Measurements from ENCODE around the gene SYNGAP1. TPM values are rescaled to one million over a fixed set of nuclear protein-coding genes. Genes with fewer than 3 reads are reported as not detected.

SYNGAP1 gene
- total RNA-seq, 1 experiment from 2014 or later: 18.3 TPM

DNA sequence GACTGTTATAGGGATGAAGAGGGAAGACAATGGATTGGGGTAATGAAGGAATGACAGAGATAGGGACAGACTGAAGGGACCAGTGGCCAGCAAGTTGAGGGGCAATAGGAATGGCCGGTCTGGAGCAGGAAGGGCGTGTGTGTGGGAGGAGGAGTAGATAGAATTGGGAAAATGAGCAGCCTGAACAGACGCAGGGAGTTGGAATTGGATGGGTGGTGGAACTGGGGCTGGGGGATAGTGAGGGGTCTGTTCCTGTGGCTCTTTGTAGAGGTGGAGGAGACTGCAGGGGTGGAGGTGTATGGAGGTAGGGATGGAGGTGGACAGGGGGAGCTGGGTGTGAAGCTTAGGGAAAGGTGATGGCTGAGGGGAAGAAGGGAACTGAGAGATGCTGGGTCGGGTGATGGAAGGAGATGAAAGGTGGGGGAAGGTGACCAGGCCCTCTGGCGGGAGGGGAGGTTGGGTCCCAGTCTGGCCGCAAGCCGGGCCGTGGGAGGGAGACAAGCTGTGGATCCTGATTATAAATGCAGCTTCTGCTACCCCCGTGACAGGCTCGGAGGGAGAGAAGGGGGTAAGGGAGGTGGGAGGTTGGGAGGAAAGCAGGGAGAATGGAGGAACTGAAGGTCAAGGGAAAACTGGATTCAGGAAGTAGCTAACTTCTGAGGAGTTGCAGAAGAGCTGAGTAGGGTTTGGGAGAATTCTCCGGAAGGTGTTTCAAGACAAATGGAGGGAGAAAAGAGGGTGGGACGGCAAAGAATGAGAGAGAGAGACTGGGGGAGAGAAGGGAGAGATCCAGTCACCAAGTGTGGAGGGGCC is 5.2 kb downstream of the SYNGAP1 start:
- peaks cover 30% of the 10 kb centered on the region for H3K4me1 ChIP-seq
- H3K27me3 ChIP-seq (replicated peaks; ENCODE audit: control insufficient read depth, insufficient read depth, low read length): no peaks in the 10 kb centered on the region
- intact Hi-C loops (cut with micrococcal nuclease; ENCODE audit: unreplicated experiment): loop anchor here (1.0 to 5.0 kb wide), 3 partner anchors 34 to 147 kb away; partner anchors contain the start of genes KIFC1 and RGL2
- no peaks in the 10 kb centered on the region for H3K9me3 ChIP-seq
- no peak for DNase-seq
- ChIA-PET CTCF (interaction anchor here (0.5 to 1.7 kb wide), 12 partner anchors 15 to 286 kb away, joined by 3 to 16 read pairs (median 4); partner anchors contain the start of genes BAK1, PHF1, UQCC2 and ZBTB22), POLR2A (interaction anchor here (1.4 to 1.5 kb wide), 2 partner anchors 15 to 29 kb away, joined by 7 to 8 read pairs; partner anchors contain the start of gene ZBTB9)
- Mint-ChIP-seq H3K4me3 (ENCODE audit: unreplicated experiment) (peak overlapping the region; percentile 81), H3K36me3 (ENCODE audit: insufficient read depth, unreplicated experiment) (peaks cover 7% of the 10 kb centered on the region), H3K27me3 (ENCODE audit: insufficient read depth, unreplicated experiment) (peaks cover 7% of the 10 kb centered on the region), H3K9me3 (ENCODE audit: unreplicated experiment) (no peaks in the 10 kb centered on the region), H3K27ac (ENCODE audit: unreplicated experiment) (peak overlapping the region; percentile 75), H3K4me1 (ENCODE audit: low read depth, unreplicated experiment) (peaks cover 23% of the 10 kb centered on the region)
- H3K36me3 ChIP-seq (ENCODE audit: control insufficient read depth, insufficient read depth, low read length): no peaks in the 10 kb centered on the region
- TF ChIP-seq, protein P1, sequence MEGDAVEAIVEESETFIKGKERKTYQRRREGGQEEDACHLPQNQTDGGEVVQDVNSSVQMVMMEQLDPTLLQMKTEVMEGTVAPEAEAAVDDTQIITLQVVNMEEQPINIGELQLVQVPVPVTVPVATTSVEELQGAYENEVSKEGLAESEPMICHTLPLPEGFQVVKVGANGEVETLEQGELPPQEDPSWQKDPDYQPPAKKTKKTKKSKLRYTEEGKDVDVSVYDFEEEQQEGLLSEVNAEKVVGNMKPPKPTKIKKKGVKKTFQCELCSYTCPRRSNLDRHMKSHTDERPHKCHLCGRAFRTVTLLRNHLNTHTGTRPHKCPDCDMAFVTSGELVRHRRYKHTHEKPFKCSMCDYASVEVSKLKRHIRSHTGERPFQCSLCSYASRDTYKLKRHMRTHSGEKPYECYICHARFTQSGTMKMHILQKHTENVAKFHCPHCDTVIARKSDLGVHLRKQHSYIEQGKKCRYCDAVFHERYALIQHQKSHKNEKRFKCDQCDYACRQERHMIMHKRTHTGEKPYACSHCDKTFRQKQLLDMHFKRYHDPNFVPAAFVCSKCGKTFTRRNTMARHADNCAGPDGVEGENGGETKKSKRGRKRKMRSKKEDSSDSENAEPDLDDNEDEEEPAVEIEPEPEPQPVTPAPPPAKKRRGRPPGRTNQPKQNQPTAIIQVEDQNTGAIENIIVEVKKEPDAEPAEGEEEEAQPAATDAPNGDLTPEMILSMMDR (IDR thresholded peaks at IDR 0.05; ENCODE audit: insufficient read depth in 1 of 2, low read depth in 1 of 2, low read length in 1 of 2, severe bottlenecking in 1 of 2, unreplicated experiment in 1 of 2): no peak
- H3K4me3 ChIP-seq (ENCODE audit: low read depth, low read length): peak overlapping the region; percentile 71
- BruUV-seq (replicated peaks): TSS peak; percentile 94

DNA sequence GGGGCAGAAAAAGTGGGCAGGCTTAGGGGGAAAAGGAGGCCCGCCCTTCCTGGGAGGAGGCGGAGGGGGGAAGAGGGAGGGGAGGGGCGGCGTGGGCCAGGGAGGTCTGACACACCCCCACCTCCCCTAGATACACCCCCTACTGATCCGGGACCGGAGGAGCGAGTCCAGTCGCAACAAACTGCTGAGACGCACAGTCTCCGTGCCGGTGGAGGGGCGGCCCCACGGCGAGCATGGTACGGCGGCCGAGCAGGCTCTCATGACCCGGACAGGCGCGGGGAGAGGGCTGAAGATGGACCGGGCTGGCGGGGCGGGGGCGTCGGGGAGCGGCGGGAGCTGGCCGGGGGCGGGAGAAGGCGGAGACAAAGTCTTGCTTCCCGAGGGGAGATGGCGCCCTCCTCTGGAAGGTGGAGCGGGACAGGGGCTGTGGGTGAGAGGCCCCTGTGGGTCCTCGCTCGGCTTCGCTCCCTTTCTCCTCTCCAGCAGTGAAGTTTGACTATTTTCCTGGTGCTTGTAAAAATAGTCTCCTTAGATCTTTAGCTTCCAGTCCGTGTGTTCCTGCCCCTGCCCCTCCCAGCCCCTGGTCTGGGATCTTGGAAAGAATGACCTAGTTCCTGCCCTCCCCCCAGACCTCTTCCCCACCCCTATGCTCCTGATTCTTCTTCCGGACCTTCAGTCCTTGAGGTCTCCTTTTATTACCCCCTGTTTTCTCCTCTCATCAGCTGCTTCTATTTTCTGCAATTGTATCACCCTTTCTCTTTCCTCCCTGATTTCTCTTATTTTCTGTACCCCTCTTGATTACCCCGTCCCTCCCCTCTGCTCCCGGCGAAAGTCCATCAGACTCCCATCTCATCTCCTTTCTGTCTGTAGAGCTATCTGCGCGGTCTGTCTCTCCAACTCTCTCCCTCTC is 6.1 kb downstream of the SYNGAP1 start:
- BruUV-seq (replicated peaks): no TSS peak
- peaks cover 23% of the 10 kb centered on the region for H3K4me1 Mint-ChIP-seq (ENCODE audit: low read depth, unreplicated experiment)
- intact Hi-C loops (cut with micrococcal nuclease; ENCODE audit: unreplicated experiment): loop anchor here (1.0 to 5.0 kb wide), 5 partner anchors 8 to 146 kb away; partner anchors contain the start of genes CUTA, KIFC1 and RGL2
- ChIA-PET POLR2A (interaction anchor here (0.6 to 1.5 kb wide), 4 partner anchors 16 to 125 kb away, joined by 3 to 8 read pairs (median 6); partner anchors contain the start of gene ZBTB9), CTCF (interaction anchor here (0.5 to 1.7 kb wide), 16 partner anchors 8 to 285 kb away, joined by 3 to 16 read pairs (median 4); partner anchors contain the start of genes BAK1, CUTA, PHF1 and RGL2)
- peak overlapping the region; percentile 81 for H3K4me3 Mint-ChIP-seq (ENCODE audit: unreplicated experiment)
- H3K9me3 Mint-ChIP-seq (ENCODE audit: unreplicated experiment): no peaks in the 10 kb centered on the region
- H3K27me3 Mint-ChIP-seq (ENCODE audit: insufficient read depth, unreplicated experiment): peaks cover 7% of the 10 kb centered on the region
- Histone ChIP-seq H3K4me1 (peaks cover 39% of the 10 kb centered on the region), H3K4me3 (ENCODE audit: low read depth, low read length) (peak overlapping the region; percentile 71), H3K27me3 (replicated peaks; ENCODE audit: control insufficient read depth, insufficient read depth, low read length) (no peaks in the 10 kb centered on the region), H3K36me3 (ENCODE audit: control insufficient read depth, insufficient read depth, low read length) (no peaks in the 10 kb centered on the region), H3K9me3 (no peaks in the 10 kb centered on the region)
- peak overlapping the region; percentile 75 for H3K27ac Mint-ChIP-seq (ENCODE audit: unreplicated experiment)
- peaks cover 7% of the 10 kb centered on the region for H3K36me3 Mint-ChIP-seq (ENCODE audit: insufficient read depth, unreplicated experiment)
- TF ChIP-seq, protein P1 (IDR thresholded peaks at IDR 0.05; ENCODE audit: insufficient read depth in 1 of 2, low read depth in 1 of 2, low read length in 1 of 2, severe bottlenecking in 1 of 2, unreplicated experiment in 1 of 2): peak; percentile 74 to 82
- DNase-seq: peak; percentile 91 to 93
